Ovary (tissue), 3 donors: ENCODE measurements around the gene RPS6KA6.

ENCODE experiments used
- CTCF ChIP-seq, 3 donors: fragments of 450-650 bp in 2 of 3; fragments of 200-600 bp in 1 of 3; IDR thresholded peaks; one replicate each; pipeline versions ENCODE4 v1.5.1 to v1.8.0; 2016 to 2022; ENCODE audit warnings: antibody characterized with exemption in 3 of 3, mild to moderate bottlenecking in 1 of 3
- EP300 ChIP-seq: sonication (generic); formaldehyde crosslinking; IDR thresholded peaks from one replicate; pipeline ENCODE4 v1.6.1; 2017; ENCODE audit warnings: antibody characterized with exemption
- POLR2A ChIP-seq: fragments of 450-650 bp; IDR thresholded peaks from one replicate; pipeline ENCODE4 v1.6.1; 2017; ENCODE audit warnings: antibody characterized with exemption, mild to moderate bottlenecking, moderate library complexity
- donor health status: DM: no; HTN: no; CAD: no.

GRCh38 chrX:84165711-84166110, 22.3 kb downstream of the RPS6KA6 start:
- TF ChIP-seq CTCF (IDR thresholded peaks at IDR 0.05): no peak
- no peak for TF ChIP-seq EP300
- TF ChIP-seq POLR2A: no peak
